Putamen (tissue), 1 donor: ENCODE data around the gene EEF2K.

Experiments
- DNase-seq: peaks from one replicate; pipeline ENCODE4 v3.0.0-alpha.2; 2016; ENCODE audit warnings: low spot score

EEF2K gene

DNA sequence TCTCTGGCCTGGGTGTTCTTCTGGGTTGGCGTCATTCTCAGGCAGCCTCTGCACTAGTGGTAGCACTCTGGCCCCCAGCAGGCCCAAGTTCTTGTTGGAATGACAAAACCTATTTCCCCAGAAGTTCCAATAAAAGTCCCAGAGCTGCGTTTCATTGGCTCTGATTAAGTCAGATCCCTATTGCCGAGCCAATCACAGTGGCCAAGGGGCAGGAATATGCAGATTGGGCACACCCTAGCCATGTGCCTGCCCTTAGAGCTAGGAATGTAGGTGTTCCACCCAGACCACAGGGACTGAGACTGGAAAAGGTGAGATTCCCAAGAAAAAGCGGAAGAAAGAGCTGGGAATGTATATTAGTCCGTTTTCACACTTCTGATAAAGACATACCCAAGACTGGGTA lies 46.2 kb downstream of the EEF2K start:
- no peak for DNase-seq

DNA sequence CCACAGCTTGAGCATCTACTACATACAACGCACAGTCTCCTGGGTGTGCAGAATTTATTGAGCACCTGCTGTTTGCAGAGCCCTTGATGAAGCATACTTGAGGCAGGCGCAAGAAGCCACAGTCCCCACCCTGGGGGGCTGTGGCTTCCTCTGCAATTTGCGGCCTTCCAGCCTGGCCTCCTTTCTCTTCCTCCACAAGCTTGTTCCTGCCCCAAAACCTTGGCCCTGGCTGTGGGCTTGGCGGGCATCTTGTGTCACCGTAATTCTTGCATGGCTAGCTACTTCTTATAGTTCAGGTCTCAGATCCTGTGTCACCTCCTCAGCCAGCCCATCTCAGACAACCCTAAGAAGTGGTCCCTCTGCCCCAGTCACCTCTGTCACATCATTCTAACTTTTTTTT lies 47.2 kb downstream of the EEF2K start:
- DNase-seq = no peak

DNA sequence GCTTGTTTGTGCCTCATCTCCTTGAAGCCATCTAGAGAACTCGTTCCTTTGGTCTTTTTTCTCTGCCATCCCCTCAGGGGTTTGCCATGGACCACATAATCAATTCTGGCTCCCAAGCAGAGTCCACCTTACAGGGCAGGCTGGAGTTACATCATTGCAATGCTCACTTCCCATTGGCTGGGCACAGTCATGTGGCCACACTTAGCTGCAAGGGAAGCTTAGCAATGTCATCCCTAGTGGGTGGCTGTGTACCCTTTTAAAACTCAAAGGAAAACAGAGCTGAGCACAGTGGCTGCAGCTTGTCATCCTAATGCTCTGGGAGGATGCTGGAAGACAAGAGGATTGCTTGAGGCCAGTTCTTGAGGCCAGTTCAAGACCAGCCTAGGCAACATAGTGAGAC lies 49.3 kb downstream of the EEF2K start:
- no peak for DNase-seq

DNA sequence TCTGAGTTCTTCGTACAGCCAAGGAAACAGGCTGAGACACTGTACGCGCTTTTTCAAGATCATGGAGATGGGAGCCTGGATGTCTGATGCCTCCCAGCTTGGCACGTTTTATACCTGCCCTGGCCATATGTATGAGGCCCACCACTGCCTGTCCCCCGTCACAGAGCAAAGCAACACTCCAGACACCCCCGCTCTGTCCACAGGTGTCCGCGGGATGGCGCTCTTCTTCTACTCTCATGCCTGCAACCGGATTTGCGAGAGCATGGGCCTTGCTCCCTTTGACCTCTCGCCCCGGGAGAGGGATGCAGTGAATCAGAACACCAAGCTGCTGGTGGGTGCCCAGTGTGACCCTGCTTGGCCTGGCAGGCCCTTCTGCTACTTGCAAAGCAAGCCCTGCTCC lies 51.4 kb downstream of the EEF2K start:
- DNase-seq = no peak

DNA sequence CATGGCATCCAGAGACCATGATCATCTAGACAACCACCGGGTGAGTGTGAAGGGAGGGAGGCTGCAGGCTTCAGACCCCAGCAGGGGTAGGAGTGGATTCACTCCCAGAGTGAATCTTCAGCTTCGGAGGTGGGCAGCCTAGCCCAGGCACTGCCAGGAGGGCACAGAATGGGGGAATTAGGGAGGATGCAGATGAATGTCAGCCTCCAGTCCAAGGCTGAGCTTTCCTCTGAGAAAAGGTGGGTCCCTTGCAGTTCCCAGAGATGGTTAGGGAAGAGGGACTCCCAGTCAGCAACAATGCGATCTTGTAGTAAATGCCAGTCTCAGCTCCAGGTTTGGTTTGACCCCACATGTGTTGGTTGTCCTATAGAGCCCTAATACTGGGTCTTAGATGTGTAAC lies 54.4 kb downstream of the EEF2K start:
- no peak for DNase-seq

DNA sequence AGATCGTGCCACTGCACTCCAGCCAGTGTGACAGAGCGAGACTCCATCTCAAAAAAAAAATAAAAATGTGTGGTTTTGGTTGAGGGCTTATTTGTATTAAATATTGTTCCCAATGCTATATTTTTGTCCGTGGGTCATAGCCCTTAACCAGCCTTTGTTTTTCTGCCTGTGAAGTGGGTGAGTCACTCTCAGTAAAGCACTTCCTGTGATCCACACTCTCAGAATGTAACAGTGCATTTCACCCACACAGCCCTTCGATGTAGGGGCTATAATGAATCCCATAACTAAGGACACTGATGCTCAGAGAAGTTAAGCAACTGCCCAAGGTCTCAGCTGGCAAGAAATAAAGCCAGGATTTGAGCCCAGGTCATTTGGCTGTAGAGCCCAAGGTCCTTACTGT lies 56.4 kb downstream of the EEF2K start:
- DNase-seq = no peak

DNA sequence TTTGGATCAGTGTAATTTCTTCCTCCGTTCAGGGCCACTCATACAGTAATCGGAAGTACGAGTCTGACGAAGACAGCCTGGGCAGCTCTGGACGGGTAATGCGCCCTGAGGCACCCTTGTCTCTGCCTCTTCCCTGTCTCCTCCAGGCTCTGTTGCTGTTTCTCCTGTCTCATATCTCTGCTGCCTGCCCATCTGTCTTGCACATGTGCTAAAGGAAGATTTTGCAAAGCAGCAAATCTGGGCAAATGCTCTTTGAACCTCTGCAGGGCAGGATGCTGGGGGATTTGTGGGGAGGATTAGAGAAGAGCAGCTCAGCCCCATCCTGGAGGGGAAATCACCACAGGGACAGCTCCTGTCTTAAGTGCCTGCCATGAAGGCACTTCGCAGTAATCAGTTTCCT lies 58.7 kb downstream of the EEF2K start:
- no peak for DNase-seq

DNA sequence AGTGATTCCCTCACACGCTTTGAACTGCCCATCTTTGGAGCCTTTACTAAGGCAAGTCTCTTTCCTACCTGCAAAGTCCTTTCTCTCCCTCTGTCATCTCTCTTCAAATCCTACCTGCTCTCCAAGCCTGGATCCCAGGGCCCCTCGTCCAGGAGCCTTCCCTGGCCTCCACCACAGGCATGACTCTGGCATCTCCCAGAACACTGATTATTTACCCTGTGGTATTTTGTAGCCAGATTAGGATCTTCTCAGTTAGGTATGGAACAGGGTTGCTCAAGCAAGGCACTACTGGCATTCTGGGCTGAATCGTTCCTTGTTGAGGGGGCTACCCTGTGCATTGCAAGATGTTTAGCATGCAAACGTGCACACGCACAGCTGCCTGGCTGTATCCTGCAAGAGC lies 59.3 kb downstream of the EEF2K start:
- DNase-seq = no peak

DNA sequence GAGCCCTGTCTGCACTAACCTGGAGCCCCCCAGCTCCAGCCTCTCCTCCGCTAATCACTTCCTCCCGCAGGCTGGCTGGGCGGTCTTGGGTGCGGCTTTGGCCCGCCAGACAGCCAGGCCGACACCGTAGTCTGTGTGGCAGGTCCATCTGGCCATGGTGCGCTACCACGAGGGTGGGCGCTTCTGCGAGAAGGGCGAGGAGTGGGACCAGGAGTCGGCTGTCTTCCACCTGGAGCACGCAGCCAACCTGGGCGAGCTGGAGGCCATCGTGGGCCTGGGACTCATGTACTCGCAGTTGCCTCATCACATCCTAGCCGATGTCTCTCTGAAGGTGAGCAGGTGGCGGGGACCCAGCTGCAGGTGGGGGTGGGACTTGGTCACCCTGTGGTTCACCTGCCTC lies 60.5 kb downstream of the EEF2K start:
- DNase-seq = no peak

DNA sequence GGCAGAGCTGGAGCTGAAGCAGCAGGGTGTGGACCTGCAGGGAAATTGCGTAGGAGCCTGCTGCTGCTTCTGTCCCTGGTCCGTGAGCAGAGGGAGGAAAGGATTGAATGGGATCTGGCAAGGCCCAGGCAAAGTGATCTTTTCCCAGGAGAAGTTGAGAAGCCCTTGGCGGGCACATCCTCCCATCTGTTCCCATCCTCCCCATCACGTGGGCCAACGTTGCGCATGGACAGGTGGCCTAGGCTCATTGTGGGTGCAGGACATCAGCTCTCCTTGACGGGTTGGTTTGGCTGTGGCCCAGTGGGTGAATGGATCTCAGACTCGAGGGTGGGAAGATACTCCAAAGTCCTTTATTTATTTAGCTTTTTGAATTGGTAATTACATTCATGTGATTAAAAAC lies 61.7 kb downstream of the EEF2K start:
- DNase-seq = no peak

DNA sequence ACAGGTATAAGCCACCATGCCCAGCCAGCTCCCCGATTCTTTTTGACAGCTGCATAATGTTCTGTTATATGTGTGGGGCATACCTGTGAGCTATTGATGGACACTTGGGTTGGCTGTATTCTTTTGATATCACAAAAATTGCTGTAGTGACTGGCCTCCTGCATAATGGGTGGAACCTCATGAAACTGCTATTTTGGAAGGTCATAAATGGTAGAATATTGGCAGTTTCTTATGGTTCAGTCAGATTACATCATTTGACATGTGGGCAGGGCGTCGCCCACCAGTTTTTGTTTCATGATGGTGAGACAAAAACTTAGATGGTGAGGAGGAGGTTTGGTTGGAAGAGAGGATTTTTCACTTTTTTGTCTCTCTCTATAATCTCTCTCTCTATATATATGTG lies 64.4 kb downstream of the EEF2K start:
- no peak for DNase-seq

DNA sequence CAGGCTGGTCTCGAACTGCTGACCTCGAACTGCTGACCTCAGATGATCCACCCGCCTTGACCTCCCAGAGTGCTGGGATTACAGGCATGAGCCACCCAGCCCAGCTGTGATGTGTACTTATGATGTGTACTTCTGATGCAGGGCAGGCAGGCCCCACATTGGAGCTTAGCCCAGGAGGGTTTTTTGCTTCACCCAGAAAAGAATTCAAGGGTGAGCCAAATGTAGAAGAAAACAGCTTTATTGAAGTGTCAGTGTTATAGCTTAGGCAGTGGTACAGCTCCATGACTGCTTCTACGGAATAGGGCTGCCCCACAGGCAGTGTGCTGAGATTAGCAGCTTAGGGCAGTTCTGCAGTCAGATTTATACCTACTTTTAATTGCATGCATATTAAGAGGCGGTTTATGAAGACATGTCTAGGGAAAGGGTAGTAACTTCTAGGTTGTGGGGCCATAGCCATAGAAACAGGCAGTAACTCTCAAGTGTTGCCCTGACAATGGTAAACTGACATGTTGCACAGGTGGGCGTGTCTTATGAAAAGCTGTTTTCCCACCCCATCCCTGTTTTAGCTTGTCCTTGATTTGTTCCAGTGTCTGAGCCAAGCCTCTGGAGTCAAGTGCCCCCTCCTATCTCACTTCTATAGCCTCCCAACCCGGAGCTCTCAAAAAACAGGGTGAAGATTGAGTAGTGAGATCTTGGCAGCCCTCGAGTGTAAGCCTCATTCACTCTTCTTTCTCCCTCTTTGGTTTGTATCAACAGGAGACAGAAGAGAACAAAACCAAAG lies 67.0 kb downstream of the EEF2K start:
- DNase-seq = no peak

DNA sequence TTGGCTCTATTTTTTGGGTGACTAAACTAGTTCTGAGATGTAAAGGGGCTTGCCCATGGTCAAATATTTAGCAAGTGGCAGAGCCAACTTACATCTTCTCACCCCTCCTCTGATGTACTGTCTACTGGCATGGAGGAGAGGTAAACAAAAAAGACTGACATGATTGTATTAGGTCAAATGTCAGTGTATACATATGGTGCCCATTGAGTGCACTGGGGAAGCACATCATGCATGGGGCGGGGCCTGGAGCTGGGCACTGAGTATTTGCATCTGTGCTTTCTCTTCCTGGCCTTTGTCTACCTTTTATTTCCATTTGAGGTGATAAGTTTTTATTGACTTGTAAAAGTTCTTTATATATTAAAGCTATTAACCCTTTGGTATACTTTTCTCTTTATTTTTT lies 68.8 kb downstream of the EEF2K start:
- no peak for DNase-seq

DNA sequence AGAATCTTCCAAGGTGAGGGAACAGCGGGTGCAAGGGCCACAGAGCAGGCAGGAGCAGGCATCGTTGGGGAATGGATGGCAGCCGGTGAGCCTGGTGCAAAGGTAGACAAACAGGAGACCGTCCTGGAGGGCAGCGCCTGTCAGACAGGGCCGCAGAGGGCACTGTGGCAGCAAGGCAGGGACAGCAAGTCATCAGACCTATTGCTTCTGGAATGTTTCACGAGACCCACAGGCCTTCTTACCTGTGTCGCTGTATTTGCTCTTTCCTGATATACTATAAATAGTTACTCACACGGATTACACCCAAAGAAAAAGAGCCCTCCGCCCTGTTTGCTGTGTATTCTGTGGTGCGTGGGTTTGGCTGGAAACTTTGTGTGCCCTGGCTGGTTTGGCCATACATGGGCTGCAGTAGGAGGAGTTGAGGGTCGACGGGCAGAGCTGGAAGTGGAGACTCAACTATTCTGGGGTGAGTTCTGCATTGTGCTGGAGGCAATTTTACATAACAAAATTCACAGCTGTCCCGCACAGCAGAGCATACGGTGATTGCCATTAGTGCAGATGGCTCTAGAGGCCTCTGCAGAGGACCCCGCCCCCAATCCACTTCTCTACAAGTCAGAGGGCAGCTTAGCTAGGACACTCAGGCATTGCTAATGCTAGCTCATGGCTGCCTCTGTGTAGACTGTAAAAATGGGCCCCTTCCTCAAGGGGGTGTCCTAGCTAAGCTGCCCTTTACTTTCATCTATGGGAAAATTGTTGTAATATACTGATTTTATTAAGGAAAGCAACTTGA lies 72.6 kb downstream of the EEF2K start:
- no peak for DNase-seq

DNA sequence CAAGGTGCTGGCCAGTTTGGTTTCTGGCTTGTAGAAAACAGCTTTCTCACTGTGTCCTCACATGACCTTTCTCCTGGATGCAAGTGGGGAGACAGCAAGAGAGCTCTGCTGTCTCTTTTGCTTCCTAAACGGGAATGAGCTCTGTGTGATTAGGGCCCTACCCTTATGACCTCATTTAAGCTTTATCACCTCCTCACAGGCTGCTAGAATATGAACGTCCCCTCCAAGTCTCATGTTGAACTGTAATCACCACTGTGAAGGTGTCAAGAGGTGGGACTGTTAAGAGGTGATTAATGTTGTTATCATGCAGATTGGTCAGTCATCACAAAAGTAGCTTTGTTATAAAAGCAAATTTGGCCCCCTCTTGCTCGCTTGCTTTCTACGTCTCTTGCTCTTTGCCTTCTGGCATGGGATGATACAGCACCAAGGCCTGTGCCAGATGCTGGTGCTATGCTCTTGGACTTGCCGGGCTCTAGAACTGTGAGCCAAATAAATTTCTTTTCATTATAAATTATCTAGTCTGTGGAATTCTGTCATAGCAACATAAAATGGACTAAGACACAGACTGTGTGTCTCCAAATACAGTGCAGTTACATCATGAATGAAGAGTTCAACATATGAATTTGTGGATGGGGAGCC lies 76.3 kb downstream of the EEF2K start:
- DNase-seq = no peak

DNA sequence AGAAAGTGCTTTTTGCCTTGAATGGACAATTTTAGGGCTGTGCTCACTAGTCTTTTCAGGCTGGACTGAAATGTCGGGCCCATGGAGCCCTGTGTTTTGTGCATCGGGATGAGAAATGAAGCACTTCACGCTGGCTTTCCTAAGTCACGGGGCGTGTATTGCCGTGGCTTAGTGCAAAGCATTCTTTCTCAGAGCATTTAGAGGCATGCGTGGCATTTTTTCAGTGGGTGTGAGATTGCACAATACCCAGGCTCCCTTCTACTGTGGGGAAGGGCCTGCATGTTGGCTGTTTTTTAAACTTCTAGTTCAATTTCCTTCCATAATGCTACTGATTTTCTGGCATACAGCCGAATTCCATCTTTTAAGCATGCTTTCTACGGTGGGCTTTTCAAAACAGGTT lies 78.6 kb downstream of the EEF2K start:
- DNase-seq = no peak

DNA sequence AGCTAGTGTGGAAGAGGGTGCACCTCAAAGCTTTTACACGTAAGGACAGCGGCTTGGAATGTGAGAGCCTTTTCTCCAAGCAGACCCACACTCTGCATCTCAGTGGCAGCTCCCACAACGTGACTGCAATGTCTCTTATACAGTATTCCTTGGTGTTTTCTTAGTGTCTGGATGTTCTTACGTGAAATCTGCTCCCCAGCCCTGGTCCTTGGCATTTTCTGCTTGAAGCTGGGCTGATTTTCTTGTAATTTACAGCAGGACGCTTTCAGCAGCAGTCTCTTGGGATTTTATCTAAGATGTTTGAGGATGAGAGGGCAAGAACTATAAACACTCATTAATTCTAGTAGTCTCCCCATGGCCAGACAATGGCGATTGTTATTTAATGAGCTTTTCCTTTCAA lies 79.0 kb downstream of the EEF2K start:
- DNase-seq = no peak

DNA sequence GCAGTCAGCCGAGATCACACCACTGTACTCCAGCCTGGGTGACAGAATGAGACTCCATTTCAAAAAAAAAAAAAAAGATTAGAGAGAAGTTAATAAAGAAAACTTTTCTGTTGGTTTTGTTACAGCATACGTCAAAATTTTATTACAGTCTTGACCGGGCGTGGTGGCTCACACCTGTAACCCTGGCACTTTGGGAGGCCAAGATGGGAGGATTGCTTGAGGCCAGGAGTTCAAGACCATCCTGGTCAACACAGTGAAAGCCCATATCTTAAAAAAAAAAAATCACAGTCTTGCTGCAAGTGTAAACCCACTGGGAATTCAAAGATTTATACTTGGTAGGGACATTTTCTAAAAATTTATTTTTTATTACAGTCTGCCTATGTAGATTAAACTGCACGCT lies 84.9 kb downstream of the EEF2K start:
- DNase-seq = no peak

DNA sequence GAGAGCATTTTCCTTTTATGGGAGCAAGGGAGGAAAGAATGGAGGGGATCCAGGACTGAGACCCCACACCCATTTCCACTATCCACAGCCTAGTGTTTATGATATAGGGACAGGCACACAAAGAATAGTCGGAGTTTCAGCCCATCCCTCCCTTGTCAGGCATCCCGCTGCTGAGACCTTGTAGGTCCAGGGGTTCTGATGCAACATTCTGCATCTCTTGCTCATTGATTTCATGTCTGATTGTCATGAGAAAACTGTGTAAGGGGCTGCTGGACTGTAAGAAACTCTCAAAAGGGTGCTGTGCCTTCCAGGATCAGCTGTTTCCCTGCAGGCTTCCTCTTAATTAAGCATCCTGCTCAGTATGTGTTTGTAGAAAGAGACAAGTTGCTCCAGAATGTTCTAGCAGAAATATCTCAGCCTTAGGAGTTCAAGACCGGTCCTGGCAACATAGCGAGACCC lies 85.8 kb downstream of the EEF2K start:
- no peak for DNase-seq

DNA sequence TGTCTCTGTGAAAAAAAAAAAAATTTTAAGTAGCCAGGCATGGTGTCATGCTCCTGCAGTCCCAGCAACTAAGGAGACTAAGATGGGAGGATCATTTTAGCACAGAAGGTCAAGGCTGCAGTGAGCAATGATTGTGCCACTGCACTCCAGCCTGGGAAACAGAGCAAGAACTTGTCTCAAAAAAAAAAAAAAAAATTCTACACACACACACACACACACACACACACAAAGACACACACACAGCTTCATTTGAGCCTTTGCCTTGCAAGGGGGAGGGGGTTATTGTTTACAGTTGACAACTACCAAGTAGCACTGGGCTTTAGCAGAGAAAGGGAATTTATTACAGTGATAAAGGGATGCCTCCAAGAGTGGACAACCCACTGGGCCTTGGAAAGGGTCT lies 86.2 kb downstream of the EEF2K start:
- no peak for DNase-seq

DNA sequence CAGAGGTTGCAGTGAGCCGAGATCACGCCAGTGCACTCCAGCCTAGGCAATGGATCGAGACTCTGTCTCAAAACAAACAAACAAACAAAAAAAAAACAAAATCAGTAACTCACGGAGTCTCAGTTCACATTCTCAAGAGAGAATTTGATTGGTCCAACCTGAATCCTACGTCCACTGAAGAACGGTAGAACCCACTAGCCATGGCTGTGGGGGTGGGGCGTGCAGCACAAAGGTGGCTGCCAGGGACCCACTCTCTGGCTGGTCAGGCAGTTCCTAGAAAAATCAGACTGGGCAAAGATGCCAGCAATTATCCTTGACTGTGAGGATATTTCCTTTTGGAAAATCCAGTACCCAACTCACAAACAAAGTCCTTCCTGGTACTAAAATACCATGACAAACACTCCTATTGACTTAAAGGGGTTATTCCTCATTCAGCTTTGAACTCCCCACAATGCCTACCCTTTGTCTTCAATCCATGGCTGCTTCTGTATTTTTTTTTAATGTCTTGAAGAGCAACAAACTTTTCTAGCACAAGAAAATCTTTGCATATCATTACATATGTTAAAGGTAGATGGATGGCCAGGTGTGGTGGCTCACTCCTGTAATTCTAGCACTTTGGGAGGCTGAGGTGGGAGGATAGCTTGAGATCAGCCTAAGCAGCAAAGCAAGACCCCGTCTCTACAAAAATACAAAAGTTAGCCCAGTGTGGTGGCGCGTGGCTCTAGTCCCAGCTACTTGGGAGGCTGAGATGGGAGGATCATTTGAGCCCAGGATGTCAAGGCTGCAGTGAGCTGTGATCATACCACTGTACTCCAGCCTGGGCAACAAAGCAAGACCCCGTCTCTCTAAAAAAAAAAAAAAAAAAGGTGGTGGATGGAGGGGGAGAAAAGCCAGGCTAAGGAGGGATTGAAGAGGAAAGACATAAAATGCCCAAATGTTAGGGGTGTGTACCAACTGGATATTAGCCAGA lies 87.3 kb downstream of the EEF2K start:
- DNase-seq = no peak
